Brain microvascular endothelial cell (primary cell): ENCODE data around the gene GALNT13.

Source experiments
- DNase-seq: peaks from one replicate; pipeline ENCODE4 v3.0.0-alpha.2; 2020
- H3K27ac ChIP-seq: fragments of 250-450 bp; sonication (Bioruptor Pico); 2 replicates; pipeline ENCODE4 v1.5.1; 2020; ENCODE audit warnings: mild to moderate bottlenecking, moderate library complexity
- H3K27me3 ChIP-seq: fragments of 250-450 bp; sonication (Bioruptor Pico); replicated peaks from 2 replicates; pipeline ENCODE4 v1.5.1; 2020; ENCODE audit warnings: mild to moderate bottlenecking
- H3K36me3 ChIP-seq: fragments of 250-450 bp; sonication (Bioruptor Pico); replicated peaks from 2 replicates; pipeline ENCODE4 v1.5.1; 2020; ENCODE audit warnings: mild to moderate bottlenecking
- H3K4me3 ChIP-seq: 2 replicates; pipeline ENCODE4 v1.5.1; 2011; ENCODE audit warnings: low read depth, mild to moderate bottlenecking, control low read depth, low read length, moderate library complexity
- CTCF ChIP-seq: IDR thresholded peaks from 2 replicates; pipeline ENCODE4 v1.5.1; 2011; ENCODE audit warnings: low read depth, mild to moderate bottlenecking, moderate library complexity, low read length, control low read depth, inconsistent platforms; ENCODE audit errors: missing control alignments
- in situ Hi-C: cut with HindIII; loops from 2 replicates; pipeline ENCODE4 v1.10.0; 2017; ENCODE audit warnings: low sequenced_read_pairs, low pct_ligation_motif_present

The GALNT13 gene

GRCh38 chr2:154046493-154046892, 174.8 kb downstream of the GALNT13 start:
- TF ChIP-seq CTCF, result no peak
- Histone ChIP-seq H3K4me3 (no peak overlapping the region), H3K36me3 (no peaks in the 10 kb centered on the region), H3K27me3 (no peaks in the 10 kb centered on the region), H3K27ac (no peak overlapping the region)
- in situ Hi-C loops, result no loop called here
- no peak for DNase-seq

- in situ Hi-C loops, result no loop called here
- no peak overlapping the region for H3K4me3 ChIP-seq
- H3K36me3 ChIP-seq, result no peaks in the 10 kb centered on the region
- DNase-seq, result no peak
- no peak for TF ChIP-seq CTCF
- no peak overlapping the region for H3K27ac ChIP-seq
- H3K27me3 ChIP-seq, result no peaks in the 10 kb centered on the region
These were observed 177.2 kb downstream of the GALNT13 start for GRCh38 chr2:154048905-154049304.

- DNase-seq, result no peak
- in situ Hi-C loops, result no loop called here
- H3K36me3 ChIP-seq, result no peaks in the 10 kb centered on the region
These were observed 177.8 kb downstream of the GALNT13 start for GRCh38 chr2:154049561-154049960.

GRCh38 chr2:154067124-154067523, 195.4 kb downstream of the GALNT13 start:
- in situ Hi-C loops, result no loop called here
- no peak overlapping the region for H3K4me3 ChIP-seq
- no peaks in the 10 kb centered on the region for H3K27me3 ChIP-seq
- no peak for DNase-seq
- H3K27ac ChIP-seq, result no peak overlapping the region
- no peaks in the 10 kb centered on the region for H3K36me3 ChIP-seq
- no peak for TF ChIP-seq CTCF

More at GRCh38 chr2:154049561-154049960, 177.8 kb downstream of the GALNT13 start:
- TF ChIP-seq CTCF, result no peak
- H3K4me3 ChIP-seq, result no peak overlapping the region
- H3K27me3 ChIP-seq, result no peaks in the 10 kb centered on the region
- H3K27ac ChIP-seq, result no peak overlapping the region

GRCh38 chr2:154078926-154079325, 207.2 kb downstream of the GALNT13 start:
- no peak for TF ChIP-seq CTCF
- no peaks in the 10 kb centered on the region for H3K36me3 ChIP-seq
- H3K27ac ChIP-seq, result no peak overlapping the region
- DNase-seq, result no peak
- H3K27me3 ChIP-seq, result no peaks in the 10 kb centered on the region
- in situ Hi-C loops, result no loop called here
- no peak overlapping the region for H3K4me3 ChIP-seq

- in situ Hi-C loops, result no loop called here
- no peak for DNase-seq
- TF ChIP-seq CTCF, result no peak
- no peaks in the 10 kb centered on the region for H3K36me3 ChIP-seq
- no peak overlapping the region for H3K4me3 ChIP-seq
- no peak overlapping the region for H3K27ac ChIP-seq
- no peaks in the 10 kb centered on the region for H3K27me3 ChIP-seq
These were observed 220.8 kb downstream of the GALNT13 start for GRCh38 chr2:154092571-154092970.
